DMS114 treated with DMSO at 0.1 percent for 48 hours (cell line): ENCODE results near the gene HYAL3.

Experiments used
- DNase-seq: peaks from one replicate; lab custom pipeline; 2025; ENCODE audit not compliant: unreplicated experiment; lab: John Stamatoyannopoulos, UW

Gene HYAL3

GRCh38 chr3:50331364-50331907, 32.2 kb upstream of the HYAL3 start:
- DNase-seq: no peak

- DNase-seq: no peak
These were observed 31.1 kb upstream of the HYAL3 start for GRCh38 chr3:50330330-50330729.

GRCh38 chr3:50327943-50328691, 28.9 kb upstream of the HYAL3 start, which contains the start of gene TUSC2:
TSS of gene TUSC2 (minus strand) at chr3:50328223. CDS start at chr3:50328099, 124 bp downstream.
- peak; percentile 77 for DNase-seq

- no peak for DNase-seq
These were observed 27.9 kb upstream of the HYAL3 start for GRCh38 chr3:50327129-50327528.

- DNase-seq: no peak
These were observed 27.0 kb upstream of the HYAL3 start for GRCh38 chr3:50326182-50326541.

- no peak for DNase-seq
These were observed 26.4 kb upstream of the HYAL3 start for GRCh38 chr3:50325497-50326181.

GRCh38 chr3:50325113-50325480, 25.9 kb upstream of the HYAL3 start:
- no peak for DNase-seq

- DNase-seq: peak; percentile 30
These were observed 25.3 kb upstream of the HYAL3 start for GRCh38 chr3:50324351-50325112.

- DNase-seq: no peak
These were observed 24.5 kb upstream of the HYAL3 start for GRCh38 chr3:50323614-50324199.

GRCh38 chr3:50323092-50323600, 23.9 kb upstream of the HYAL3 start:
- no peak for DNase-seq

- no peak for DNase-seq
These were observed 23.3 kb upstream of the HYAL3 start, which contains the start of gene HYAL2 for GRCh38 chr3:50322386-50323091. TSS of gene HYAL2 (minus strand) at chr3:50322745. CDS start at chr3:50320489, 2,256 bp downstream.

GRCh38 chr3:50322115-50322385, 22.8 kb upstream of the HYAL3 start:
- DNase-seq: no peak

GRCh38 chr3:50321336-50322114, 22.3 kb upstream of the HYAL3 start:
- peak; percentile 78 for DNase-seq

GRCh38 chr3:50320853-50321335, 21.7 kb upstream of the HYAL3 start:
- DNase-seq: no peak

- no peak for DNase-seq
These were observed 20.9 kb upstream of the HYAL3 start for GRCh38 chr3:50319894-50320625.

GRCh38 chr3:50319181-50319893, 20.1 kb upstream of the HYAL3 start:
- DNase-seq: no peak

GRCh38 chr3:50318615-50319014, 19.4 kb upstream of the HYAL3 start:
- no peak for DNase-seq

GRCh38 chr3:50318163-50318562, 19.0 kb upstream of the HYAL3 start:
- DNase-seq: no peak
